GM23248 (cell line): ENCODE measurements around the gene DMWD.

Experiments
- EZH2 ChIP-seq: fragments of 200-600 bp; sonication (generic); IDR thresholded peaks from 2 replicates; pipeline ENCODE4 v1.6.1; 2018; ENCODE audit warnings: antibody characterized with exemption, mild to moderate bottlenecking; ENCODE audit not compliant: insufficient read depth, poor library complexity, severe bottlenecking
- EZH2phosphoT487 ChIP-seq: fragments of 200-600 bp; sonication (generic); IDR thresholded peaks from 2 replicates; pipeline ENCODE4 v1.6.1; 2018; ENCODE audit warnings: antibody characterized with exemption, moderate library complexity, mild to moderate bottlenecking, low read depth; ENCODE audit not compliant: insufficient read depth

DNA sequence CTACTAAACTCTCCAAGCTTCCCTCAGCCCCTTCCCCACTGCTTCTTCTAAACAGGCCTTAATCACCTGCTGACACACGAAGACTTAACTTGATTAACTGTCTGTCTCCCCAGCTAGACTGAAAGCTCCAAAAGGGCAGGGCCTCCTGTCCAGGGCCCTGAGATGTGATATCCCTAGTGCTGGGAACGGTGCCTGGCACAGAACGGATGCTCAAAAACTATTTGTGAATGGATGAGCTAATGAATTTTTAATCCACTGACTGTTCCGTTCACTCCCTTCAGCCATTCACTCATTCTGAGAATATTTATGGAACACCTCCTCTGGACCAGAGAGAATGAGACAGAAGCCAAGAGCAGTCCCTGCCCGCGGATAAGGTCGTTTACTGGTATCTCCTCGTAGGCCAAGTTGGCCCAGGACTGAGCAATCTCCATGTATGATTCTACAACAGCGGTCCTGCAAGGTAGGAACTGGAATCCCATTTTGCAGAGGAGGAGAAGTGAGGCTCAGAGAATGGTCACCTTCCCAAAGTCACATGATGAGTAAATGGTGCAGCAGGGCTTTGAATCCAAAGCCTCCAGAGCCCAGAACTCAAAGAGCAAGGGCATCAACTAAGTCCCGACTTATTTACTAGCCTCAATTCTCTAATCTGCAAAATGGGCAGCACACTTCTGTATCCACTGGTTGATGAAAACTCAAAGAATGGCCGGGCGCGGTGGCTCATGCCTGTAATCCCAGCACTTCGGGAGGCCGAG is 3.4 kb downstream of the DMWD start:
- TF ChIP-seq EZH2 (no peak), EZH2phosphoT487 (no peak)
